ENCODE results near the gene NKX2-3. TPM values are rescaled to one million over a fixed set of nuclear protein-coding genes. Genes with fewer than 3 reads are reported as not detected.

Gene NKX2-3
- total and polyA plus RNA-seq, 2 of the 8 experiments (the other 6 are each of a cell fraction or from before 2014, with no cell fraction given) = not detected

DNA sequence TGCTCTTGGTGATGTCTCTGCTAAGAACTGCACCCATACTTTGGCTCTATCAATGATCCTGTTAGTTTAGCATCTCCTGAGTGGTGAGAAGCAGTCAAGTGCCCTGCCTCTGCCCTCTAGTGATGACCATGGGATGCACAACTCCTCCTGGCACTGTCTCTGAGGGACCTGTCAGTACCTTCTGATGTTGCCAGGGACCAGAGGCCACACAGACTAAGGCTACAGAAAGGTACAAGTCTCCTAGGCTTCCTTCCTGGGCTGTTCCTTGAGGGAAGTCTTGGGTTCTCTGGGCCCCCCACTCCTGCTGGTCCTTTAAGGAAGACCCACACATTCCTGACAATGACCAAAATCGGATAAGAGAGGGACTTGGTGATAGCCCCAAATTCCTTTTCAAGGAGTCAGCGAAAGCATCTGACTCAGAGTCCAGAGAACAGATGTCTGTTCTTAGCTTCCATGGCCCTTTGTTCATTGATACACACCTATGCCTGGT is 15.3 kb downstream of the NKX2-3 start:
- H4K91ac ChIP-seq (replicated peaks; ENCODE audit: insufficient read length, low read length) = no peak overlapping the region
- H4K20me1 ChIP-seq (replicated peaks in 1 of 2; ENCODE audit: control insufficient read depth in 1 of 2, insufficient read depth in 2 of 2, low read length in 2 of 2) = no peaks in the 10 kb centered on the region
- no peak overlapping the region for H3K4me3 ChIP-seq (ENCODE audit: extremely low read depth in 1 of 4, insufficient read depth in 2 of 4, low read depth in 3 of 4, low read length in 4 of 4)
- H3K27me3 ChIP-seq (replicated peaks in 1 of 4; ENCODE audit: control insufficient read depth in 3 of 4, extremely low read depth in 1 of 4, insufficient read depth in 3 of 4, low read length in 3 of 4) = peaks cover 4 to 33% (median 21%) of the 10 kb centered on the region in 4 experiments
- no peaks in the 10 kb centered on the region for H3K79me2 ChIP-seq (ENCODE audit: control insufficient read depth in 1 of 2, insufficient read depth in 2 of 2, low read length in 2 of 2)
- no peak overlapping the region for H2BK20ac ChIP-seq (ENCODE audit: low read length)
- H3K9ac ChIP-seq (replicated peaks in 1 of 4; ENCODE audit: extremely low read depth in 1 of 4, low read depth in 3 of 4, low read length in 3 of 4) = no peak overlapping the region
- no peak overlapping the region for H3K4me2 ChIP-seq (ENCODE audit: insufficient read depth in 1 of 2, low read depth in 2 of 2, low read length in 2 of 2)
- 91% methylated on average over 2 of the region's 2 CpGs; no CpG with 5 or more reads in 1 of the 2 experiments for WGBS, 2 experiments (ENCODE audit: extremely low coverage in 1 of 2, insufficient coverage in 1 of 2, insufficient read length in 1 of 2, insufficient replicate concordance in 2 of 2, low coverage in 1 of 2, low lambda C conversion rate in 2 of 2, missing lambda C conversion rate in 1 of 2)
- H3K36me3 ChIP-seq (ENCODE audit: control insufficient read depth in 2 of 4, insufficient read depth in 4 of 4, low read length in 3 of 4) = no peaks in the 10 kb centered on the region
- H3K79me1 ChIP-seq (ENCODE audit: low read depth, low read length) = no peaks in the 10 kb centered on the region
- no peaks in the 10 kb centered on the region; a peak in 1 of 7 replicates for H3K4me1 ChIP-seq (replicated peaks in 1 of 4; ENCODE audit: control insufficient read depth in 3 of 4, insufficient read depth in 4 of 4, low read length in 3 of 4)
- no peak overlapping the region for H3K56ac ChIP-seq (replicated peaks; ENCODE audit: insufficient read length, low read depth, low read length)
- H3K4ac ChIP-seq (replicated peaks; ENCODE audit: insufficient read length, low read depth, low read length) = no peak overlapping the region
- H2AFZ ChIP-seq (ENCODE audit: low read length) = no peak overlapping the region
- no peak overlapping the region for H2BK12ac ChIP-seq (ENCODE audit: low read depth, low read length)
- H4K8ac ChIP-seq (ENCODE audit: extremely low read depth, insufficient read depth, low read length) = no peak overlapping the region
- no peak overlapping the region for H3K23ac ChIP-seq (ENCODE audit: insufficient read length)
- H2AK5ac ChIP-seq (ENCODE audit: low read depth, low read length) = no peak overlapping the region
- TF ChIP-seq, protein P1, sequence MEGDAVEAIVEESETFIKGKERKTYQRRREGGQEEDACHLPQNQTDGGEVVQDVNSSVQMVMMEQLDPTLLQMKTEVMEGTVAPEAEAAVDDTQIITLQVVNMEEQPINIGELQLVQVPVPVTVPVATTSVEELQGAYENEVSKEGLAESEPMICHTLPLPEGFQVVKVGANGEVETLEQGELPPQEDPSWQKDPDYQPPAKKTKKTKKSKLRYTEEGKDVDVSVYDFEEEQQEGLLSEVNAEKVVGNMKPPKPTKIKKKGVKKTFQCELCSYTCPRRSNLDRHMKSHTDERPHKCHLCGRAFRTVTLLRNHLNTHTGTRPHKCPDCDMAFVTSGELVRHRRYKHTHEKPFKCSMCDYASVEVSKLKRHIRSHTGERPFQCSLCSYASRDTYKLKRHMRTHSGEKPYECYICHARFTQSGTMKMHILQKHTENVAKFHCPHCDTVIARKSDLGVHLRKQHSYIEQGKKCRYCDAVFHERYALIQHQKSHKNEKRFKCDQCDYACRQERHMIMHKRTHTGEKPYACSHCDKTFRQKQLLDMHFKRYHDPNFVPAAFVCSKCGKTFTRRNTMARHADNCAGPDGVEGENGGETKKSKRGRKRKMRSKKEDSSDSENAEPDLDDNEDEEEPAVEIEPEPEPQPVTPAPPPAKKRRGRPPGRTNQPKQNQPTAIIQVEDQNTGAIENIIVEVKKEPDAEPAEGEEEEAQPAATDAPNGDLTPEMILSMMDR (IDR thresholded peaks at IDR 0.05; ENCODE audit: control extremely low read depth in 1 of 3, insufficient read depth in 1 of 3, low read depth in 1 of 3, low read length in 3 of 3) = peak; percentile 62 to 82 (median 78)
- TF ChIP-seq RAD21 (IDR thresholded peaks at IDR 0.05 in 1 of 2, conservative IDR thresholded peaks at IDR 0.05 in 1 of 2; ENCODE audit: low read depth in 2 of 2, low read length in 2 of 2) (peak; percentile 67 to 77), NRF1 (IDR thresholded peaks at IDR 0.05; ENCODE audit: low read depth, low read length) (no peak)
- H3K23me2 ChIP-seq (ENCODE audit: low read depth, low read length) = no peaks in the 10 kb centered on the region; the same call in 1 of the 2 replicates
- ChIA-PET POLR2A (ENCODE audit: partially characterized antibody) (interaction anchor here (0.8 to 1.5 kb wide), 2 partner anchors 26 to 118 kb away, joined by 3 to 5 read pairs; partner anchors contain the start of gene GOT1), CTCF (ENCODE audit: partially characterized antibody) (interaction anchor here (0.6 to 9.0 kb wide), 27 partner anchors 9 to 891 kb away, joined by 3 to 74 read pairs (median 4); partner anchors contain the start of gene NKX2-3)
- no peak for DNase-seq (ENCODE audit: low read depth in 1 of 2, low spot score in 2 of 2)
- no peak overlapping the region for H2BK15ac ChIP-seq (ENCODE audit: low read length)
- H2BK120ac ChIP-seq (replicated peaks; ENCODE audit: low read depth, low read length) = no peak overlapping the region
- no peak overlapping the region for H2BK5ac ChIP-seq (ENCODE audit: low read depth, low read length)
- H4K5ac ChIP-seq (ENCODE audit: insufficient read length, low read depth, low read length) = no peak overlapping the region
- FAIRE-seq = peak; percentile 68
- no peak overlapping the region for H3K27ac ChIP-seq (ENCODE audit: low read depth, low read length)
- H3K9me3 ChIP-seq (ENCODE audit: insufficient read depth in 2 of 2, low read depth in 1 of 2, low read length in 1 of 2) = no peaks in the 10 kb centered on the region
- H3K18ac ChIP-seq (ENCODE audit: extremely low read depth, low read length) = no peak overlapping the region
- no peak overlapping the region for H3K14ac ChIP-seq (ENCODE audit: insufficient read length)
